Ureter (tissue), 1 donor: Measurements from ENCODE around the gene MUS81. TPM values are rescaled to one million over a fixed set of nuclear protein-coding genes. Genes with fewer than 3 reads are reported as not detected.
A peak's percentile ranks its signal among the peaks of the same experiment; 100 is the strongest.
"Not testable (repeated sequence)": the region's sequence is repeated elsewhere in the genome, so short reads cannot be mapped to it uniquely, and the experiment has no call there.

ENCODE experiments used
- DNase-seq: peaks from one replicate; pipeline ENCODE4 v3.0.0-alpha.2; 2020; ENCODE audit warnings: low spot score
- total RNA-seq: library from RNA; stranded (reverse); gene quantifications from one replicate; pipeline ENCODE4 v1.2.4, GENCODE V29; 2023
- donor health status: DM: yes; HTN: yes; CAD: no.

The MUS81 gene
- total RNA-seq, 1 donor from 2014 or later: 61.7 TPM

DNA sequence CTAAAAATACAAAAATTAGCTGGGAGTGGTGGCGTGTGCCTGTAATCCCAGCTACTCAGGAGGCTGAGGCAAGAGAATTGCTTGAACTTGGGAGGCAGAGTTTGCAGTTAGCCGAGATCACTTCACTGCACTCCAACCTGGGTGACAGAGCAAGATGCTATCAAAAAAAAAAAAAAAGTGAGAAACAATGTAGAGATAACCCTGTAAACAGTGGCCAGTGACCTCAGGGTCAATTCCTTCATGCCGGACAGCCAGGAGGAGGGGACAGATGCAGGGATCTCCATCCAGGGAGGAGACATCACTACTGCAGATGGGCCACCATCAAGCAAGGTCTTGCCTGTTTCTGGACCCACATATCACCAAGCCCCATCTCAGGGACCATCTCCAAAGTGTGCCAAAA lies 12.5 kb upstream of the MUS81 start:
- no peak for DNase-seq

DNA sequence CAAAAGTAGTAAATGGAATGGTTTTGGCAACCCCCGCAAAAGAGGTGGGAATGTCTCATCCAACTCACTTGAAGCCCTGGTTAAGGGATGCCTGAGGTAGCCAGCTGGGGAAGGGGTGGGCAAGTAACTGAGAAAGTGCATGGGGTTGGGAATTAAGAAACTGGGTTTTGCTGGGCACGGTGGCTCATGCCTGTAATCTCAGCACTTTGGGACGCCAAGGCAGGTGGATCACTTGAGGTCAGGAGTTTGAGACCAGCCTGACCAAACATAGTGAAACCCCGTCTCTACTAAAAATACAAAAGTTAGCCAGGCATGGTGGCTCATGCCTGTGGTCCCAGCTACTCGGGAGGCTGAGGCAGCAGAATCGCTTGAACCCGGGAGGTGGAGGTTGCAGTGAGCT lies 11.5 kb upstream of the MUS81 start:
- DNase-seq: not testable (repeated sequence)

DNA sequence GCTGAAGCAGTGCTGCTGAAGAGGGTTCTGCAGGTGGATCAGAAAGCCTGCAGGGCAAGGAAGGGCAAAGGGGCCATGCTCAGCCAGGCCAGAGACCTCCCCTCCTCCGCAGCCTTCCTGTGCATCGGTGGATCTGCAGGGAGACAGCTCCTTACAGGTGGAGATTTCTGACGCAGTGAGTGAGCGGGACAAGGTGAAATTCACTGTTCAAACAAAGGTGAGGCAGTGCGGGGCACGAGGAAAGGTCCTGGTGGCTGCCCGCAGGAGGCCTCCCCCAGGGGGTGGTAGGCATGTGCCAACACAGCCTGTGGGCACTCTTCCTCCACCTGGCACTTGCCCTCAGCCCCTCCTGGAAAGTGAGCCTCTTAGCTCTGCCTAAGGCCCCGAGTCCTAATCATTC lies 10.9 kb upstream of the MUS81 start:
- no peak for DNase-seq

DNA sequence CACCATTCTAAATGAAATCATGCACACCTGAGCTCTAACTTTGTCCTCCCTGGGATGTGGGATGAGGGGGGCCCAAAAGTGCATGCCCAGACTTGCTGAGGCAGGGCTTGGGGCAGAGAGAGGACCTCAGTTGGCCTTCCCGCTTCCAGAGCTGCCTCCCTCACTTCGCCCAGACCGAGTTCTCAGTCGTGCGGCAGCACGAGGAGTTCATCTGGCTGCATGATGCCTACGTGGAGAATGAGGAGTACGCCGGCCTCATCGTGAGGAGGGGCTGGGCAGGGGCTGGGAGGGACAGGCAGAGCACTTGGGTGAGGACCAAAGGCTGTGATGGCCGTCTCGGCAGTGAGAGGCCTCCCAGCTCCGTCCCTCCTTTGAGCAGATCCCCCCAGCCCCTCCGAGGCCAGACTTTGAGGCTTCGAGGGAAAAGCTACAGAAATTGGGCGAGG lies 10.4 kb upstream of the MUS81 start:
- no peak for DNase-seq

DNA sequence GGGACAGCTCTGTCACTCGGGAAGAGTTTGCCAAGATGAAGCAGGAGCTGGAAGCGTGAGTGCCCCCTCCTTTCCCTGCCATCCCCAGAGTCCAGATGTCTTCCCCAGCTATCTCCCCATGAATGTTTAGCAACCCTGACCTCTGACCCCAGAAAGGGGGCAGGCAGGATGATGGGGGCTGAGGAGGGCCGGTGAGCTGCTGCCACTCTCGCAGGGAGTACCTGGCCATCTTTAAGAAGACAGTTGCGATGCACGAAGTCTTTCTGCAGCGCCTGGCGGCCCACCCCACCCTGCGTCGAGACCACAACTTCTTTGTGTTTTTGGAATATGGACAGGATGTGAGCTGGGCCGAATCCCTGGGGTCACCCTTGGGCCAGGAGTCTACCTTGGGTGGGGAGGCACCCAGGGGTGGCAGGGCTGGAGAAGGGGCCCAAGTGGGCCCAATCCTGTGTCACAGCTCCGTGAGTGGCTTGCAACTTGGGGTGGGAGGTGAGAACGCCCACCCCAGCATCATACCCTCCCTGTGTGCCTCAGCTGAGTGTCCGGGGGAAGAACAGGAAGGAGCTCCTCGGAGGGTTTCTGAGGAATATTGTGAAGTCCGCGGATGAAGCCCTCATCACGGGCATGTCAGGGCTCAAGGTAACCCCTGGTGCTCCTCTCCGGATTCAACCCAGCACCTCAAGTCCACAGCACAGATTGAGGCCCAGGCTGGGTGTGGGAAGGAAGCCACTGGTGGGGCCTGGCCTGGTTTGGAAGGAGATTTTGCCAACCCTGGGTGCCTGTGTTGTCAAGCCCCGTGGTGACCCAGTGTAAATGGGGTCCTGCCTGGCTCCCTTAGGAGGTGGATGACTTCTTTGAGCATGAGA lies 9.8 kb upstream of the MUS81 start:
- no peak for DNase-seq

DNA sequence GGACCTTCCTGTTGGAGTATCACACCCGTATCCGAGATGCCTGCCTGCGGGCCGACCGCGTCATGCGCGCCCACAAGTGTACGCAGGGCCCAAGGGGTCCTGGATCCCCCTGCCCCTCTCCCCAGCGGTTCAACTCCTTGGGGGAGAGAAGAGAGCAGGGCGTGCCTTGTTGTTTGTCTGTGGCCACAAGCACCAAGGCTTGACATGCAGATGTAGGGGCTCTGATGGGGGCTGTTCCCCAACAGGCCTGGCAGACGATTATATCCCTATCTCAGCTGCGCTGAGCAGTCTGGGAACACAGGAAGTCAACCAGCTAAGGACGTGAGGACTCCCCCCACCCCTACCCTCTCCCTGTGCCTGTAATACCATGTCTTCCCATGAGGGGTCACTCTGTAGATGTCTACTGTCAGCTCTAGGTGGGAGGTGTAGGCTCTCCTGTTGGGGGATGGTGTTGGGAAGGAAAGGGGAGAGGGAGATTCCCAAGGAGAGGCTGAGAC lies 9.1 kb upstream of the MUS81 start:
- no peak for DNase-seq

DNA sequence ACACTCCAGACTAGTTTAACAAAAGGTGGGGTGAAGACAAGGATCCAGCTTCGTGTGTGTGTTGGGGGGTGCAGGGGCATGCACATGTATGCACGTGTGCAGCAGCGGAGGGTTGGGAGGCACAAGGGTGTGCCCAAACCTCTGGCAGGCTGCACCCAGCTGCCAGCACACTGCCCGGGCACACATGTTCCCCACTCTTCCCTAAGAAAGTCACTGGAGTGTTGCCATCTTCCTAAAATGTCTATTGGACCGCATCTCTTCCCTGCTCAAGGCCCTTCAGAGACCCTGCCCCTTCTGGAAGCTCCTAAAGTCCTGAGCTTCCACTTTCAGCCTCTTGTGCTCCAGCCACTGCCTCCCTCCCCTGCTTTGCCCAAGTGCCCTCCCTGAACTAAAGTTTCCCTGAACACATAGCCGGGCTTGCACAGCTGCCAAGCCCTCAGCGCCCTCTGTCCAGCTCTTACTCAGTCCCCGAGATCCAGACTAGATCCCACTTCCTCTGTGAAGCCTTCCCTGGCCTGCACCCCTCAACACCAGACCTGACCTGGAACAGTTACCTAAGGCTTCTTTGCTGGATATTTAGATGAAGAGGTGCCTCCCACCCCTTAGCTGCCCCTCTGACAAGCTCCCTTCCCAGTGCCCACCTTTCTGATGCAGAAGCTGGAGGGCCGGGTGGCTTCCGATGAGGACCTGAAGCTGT lies 8.3 kb upstream of the MUS81 start:
- no peak for DNase-seq

DNA sequence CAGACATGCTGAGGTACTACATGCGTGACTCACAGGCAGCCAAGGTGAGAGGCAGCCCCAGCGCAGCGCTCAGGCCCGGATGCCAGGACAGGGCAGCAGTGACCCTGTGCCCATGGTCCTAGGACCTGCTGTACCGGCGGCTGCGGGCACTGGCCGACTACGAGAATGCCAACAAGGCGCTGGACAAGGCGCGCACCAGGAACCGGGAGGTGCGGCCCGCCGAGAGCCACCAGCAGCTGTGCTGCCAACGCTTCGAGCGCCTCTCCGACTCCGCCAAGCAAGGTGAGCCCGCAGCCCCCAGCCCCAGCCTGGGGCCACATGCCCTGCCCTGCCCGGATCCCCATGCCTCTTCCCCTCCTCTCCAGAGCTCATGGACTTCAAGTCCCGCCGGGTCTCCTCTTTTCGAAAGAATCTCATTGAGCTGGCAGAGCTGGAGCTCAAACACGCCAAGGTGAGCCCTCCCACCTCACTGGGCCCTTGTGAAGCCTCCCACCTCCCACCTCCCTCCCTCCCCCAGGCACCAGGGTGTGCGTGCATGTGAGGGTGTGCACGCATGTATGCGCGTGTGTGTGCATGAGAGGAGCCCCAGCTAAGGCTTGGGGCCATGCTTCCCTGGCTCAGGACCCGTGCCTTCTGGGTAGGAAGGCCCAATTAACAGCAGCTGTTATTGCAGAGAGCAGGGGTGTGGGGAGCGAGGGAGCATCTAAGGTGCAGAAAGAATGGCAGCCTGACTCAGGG lies 7.6 kb upstream of the MUS81 start:
- DNase-seq: no peak

DNA sequence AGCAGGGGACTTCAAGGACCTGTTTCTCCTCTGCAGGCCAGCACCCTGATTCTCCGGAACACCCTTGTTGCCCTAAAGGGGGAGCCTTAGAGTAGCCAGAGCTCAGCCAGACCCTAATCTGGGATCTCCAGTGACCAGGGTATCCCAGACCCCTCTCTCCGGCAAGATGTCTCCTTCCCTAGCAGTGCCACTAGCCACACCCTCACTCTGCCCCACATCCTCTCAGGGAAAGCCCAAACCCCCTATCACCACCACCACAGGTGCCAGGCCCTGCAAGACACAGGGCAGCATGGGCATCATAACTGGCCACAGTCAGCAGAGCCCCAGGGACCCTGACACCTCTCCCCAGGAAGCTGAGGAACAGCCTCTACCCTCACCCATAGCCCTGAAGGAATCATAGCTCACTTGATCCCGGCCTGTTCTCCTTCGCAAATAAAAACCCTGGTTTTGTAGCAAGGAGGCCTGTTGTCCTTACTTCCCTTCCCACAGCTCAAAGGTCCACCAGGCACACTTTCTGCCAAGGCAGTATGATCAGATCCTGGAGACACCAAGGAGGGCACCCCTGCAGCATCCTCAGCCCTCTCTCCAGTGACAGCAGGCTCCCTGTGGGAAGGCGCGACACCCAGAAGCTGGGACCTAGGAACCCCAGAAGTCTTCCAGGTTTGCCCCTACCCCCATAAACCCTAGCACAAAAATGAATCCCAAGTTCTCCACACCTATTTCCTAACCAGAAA lies 6.8 kb upstream of the MUS81 start:
- DNase-seq: no peak

DNA sequence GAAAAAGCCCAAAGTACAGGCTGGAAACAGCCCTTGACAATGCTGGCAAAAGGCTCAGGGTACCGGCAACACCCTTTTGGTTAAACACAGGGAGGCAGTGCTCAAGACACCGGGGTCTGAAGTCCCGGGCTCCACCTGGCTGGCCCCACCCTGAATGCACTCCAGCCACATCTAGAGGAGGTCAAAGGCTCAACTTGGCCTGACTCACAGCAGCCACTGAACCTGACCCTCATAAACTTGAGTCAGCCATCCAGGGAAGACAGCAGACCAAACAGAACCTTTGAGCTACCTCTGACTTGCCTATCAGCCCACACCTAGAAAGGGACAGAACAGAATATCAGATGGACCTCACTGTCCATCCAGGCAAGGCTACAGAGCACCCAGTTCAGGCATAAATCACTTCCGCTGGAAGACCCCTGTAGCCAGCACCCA lies 6.1 kb upstream of the MUS81 start:
- DNase-seq: no peak

DNA sequence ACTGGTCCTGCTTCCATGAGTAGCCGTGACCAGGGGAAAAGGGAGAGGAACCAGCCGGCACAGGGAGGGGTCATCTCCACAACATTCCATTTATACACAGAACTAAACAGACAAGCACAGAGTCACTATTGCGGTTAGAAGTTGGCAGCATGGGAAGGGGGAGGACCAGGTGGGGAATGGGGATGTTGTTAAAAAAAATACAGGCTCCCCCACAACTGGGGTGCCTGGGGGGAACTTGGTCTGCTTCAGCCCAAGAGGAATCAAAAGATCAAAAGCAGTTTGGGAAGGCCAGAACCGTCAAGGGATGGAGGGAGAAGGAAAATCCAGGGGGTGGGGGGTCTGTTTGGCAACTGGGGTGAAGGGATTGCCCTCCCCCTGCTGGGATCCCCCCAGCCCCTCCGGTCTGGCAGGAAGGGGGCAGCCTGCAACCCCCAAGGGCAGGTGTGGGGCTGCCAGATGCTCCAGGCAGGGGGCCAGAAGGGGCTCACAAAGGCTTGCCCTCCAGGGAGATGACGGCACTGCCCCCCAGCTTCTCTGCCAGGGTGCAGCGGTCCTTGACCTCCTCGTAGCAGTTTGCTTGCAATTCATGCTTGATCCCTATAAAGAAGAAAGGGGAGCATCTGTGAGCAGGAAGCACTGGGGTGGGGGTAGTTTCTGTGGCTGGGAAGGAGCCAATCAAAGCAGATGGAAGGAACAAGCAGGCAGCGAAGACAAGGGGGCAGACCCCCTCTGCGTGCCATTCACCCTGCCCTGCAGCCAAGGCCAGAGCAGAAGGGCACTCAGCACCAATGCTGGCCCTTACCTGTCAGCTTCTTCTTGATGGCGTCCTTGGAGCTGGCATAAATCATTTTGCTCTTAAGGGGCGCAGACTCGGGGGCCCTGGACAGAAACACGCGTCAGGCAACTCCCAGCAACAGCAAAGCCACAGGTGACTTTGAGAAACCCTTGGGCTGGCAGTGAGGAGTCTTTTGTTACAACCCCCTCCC lies 5.1 kb upstream of the MUS81 start:
- no peak for DNase-seq

DNA sequence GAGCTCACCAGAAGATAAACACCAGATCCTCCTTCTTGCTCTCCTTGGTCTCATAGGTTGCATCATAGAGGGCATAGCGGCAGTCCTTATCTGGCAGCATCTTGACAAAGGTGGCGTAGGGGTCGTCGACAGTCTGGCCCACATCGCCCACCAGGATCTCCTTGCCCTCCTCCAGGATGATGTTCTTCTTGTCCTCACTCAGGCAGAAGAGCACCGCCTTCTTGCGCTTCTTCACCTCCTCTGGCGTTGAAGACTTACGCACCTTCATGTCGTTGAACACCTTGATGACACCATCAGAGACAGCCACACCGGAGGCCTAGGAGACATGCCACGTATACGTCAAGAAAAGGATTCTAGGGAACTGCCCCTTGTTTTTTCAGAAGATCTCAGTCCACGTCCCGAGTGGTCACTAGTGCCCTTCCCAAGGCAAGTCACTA lies 4.3 kb upstream of the MUS81 start:
- no peak for DNase-seq

DNA sequence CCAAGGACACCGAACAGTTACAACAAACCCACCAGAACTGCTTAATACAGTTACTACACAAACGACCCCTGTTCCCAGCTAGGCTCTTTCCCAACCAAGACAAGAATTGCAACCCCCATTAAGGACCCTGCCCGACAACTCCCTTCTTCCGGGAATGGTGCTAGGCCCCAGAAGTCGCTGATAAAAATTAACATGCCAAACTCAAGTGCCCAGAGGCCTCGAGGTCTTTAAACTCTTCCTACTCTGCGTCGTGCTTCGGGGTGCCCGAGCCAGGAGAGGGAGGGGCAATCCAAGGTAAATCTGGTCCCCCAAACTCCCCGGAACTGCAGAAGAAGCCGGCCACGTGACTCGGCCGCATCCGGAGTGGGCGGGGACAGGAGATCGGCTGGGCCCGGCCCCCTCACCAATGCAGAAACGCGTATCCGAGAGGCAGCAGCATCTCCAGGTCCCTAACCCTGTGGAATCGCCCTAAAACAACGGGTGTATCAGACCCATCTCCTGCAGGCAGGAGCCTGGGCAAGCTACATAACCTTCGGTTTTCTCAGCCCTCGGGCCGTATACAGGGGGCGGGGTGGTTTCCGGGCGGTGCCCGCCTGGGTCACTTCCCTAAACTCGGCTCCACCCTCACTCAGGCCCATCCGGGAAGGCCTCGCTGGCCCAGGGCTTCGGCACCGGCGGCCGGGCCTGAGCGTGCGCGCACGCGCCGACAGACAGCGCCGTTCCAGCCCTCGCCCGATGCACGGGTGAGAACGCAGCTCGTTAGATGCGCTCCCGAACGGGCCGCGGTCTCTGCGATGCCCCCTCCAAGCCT lies 3.3 kb upstream of the MUS81 start:
- peak; percentile 89 for DNase-seq

DNA sequence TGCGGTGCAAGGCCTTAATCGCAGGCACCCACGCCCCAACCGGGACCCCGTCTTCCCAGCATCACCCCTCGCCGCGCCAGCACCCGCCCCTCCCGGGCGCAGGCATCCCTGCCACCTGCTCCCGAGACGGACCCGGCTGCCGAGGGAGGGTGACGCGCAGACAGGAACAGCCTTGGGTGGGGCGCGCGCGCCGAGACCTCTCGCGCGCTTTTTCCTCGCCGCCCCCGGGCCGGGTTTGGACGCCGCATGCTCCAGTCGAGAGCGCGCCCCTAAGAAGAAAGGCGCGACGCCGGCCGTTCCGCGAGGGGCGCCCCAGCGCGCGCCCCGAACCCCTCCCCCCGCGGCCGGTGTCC lies 2.8 kb upstream of the MUS81 start:
- DNase-seq: no peak

DNA sequence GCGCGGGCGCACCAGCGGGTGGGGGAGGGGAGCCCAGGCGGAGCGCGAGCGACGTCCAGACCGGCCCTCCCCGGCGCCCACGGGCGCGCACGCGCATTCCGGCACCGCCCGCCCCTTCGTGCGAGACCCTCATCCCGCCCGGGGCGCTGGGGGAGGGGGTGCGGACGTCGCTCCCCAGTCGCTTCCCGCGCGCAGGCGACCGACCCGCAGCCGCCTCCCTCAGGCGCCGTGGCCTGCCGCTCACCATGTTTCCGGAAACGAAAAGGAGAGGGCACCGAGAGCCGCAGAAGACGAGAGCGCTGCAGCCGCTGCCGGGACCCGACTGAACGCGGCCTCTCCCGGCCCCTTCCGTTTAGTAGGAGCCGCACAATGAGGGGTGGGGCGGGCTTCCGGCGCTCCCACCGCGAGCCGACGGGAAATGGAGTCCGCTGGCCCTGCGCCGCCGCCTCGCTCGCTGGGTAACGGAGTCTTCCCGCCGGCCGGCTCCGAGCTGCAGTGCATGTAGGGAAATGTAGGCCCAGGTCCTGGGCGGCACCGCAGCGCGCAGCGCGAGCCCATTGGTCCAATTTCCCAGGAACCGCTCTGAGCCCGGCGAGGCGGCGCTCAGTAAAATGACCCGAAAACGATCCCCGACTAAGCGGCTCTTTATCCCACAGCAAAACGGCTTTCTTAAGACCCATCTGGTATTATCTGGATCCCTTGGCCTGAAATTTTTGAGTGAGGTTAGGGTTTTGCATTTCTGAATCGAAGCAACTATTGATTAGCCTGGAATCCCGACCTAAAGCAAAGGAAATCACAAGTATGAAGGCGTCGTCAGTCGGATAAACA lies 2.2 kb upstream of the MUS81 start, which contains the start of gene CFL1:
Gene CFL1, minus strand, starts transcription at position 328 of the 828 bp plus-strand sequence. Its CDS starts 81 bp downstream, at position 247.
- DNase-seq: peak; percentile 98

DNA sequence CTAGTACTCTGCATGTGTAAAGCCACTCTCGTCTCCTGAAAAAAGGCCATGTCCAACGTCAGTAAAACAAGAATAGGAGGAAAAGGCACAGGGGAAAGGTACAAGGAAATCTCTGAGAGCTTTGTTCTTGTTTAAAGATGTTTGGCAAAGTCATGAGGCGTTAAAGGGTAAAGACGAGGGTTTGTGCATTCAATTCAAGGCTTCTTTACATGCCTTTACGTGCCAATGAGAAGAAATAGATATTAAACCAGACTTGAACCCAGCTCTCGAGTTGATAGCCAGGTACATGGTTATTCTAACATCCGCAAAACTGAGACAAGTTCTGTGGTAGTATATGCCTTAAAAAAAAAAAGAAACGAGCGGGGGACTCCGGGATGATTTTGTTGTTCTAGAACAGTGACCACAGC lies 1.5 kb upstream of the MUS81 start:
- no peak for DNase-seq

DNA sequence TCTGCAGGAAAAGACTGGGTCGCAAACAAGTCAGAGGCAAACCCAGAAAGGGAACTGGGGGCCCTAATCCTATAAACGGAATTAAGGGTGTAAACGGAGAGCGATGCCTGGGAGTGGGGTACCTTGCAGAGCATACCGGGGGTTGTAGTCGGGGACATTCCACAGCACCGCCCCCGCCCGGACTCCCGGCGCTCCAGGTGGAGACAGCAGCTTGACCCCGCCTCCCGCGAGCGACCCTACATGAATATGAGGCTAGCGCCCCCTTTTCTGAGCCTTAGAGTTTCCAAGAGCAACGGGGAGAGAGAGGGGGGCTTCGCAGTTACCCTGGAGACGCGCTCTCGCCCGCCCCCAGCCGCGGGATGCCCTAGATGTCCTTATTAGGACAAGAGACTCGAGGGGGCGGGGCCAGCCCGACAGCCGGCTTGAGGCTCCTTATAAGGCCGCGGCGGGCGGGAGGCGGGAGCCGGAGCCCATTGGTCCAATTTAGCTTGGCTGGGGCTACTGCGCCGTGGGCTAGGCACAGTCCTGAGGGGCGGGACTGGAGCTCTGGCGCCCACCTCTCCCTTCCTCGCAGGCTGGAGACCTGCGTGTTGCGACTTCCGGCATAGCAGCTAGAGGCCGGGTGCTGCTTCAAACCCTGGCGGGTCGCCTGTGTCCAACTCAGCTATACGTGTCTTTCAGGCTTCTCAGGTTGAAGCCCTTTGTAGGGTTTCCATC lies 980 bp upstream of the MUS81 start:
- peak; percentile 99 for DNase-seq

DNA sequence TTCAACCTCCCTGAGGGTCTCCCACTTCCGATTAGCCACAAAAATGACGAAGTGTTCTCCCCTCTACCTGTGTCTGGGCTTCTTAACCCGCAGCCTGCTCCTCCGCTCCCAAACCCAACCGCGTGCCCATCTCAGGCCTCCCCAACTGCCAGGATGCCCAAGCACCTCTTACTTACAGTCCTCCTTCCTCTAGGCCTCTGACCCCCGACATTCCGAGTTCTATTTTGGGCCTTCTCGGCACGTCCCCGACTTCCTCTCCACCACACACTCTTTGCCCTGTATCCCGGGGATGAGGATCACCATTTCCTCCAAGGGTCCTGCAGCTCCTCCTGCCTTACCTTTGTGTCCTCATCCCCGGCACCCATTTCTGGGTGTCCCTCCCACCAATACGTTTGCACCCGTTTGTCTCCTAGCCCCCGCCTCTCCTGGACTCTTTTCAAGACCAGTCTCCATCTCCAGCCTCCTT lies 388 bp upstream of the MUS81 start:
- DNase-seq: no peak
